Gastroesophageal sphincter (tissue), 2 donors: ENCODE measurements around the gene GRIA2.

ENCODE experiments used
- EP300 ChIP-seq: sonication (generic); formaldehyde crosslinking; IDR thresholded peaks from one replicate; pipeline ENCODE4 v1.6.1; 2017; ENCODE audit warnings: antibody characterized with exemption, mild to moderate bottlenecking
- POLR2AphosphoS5 ChIP-seq: sonication (generic); formaldehyde crosslinking; IDR thresholded peaks from one replicate; pipeline ENCODE4 v1.6.1; 2017; ENCODE audit warnings: antibody characterized with exemption

DNA sequence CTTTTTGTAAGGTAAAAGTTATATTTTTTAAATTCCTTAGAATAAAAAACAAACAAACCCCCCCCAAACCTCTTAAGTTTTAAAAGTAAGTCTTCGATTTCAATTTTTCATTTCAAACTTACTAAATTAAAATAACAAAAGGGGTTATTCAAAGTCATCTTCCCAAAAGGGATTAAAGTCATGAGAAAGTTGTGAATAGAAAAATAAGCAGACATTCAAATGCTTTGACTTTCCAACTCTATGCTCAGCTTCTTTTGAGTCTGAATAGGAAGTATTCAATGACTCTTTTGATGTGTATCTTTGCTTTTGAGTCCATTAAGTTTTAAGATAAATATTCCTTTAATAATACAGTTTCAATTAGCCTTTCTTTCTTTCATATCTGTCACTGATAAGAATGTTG, 138.3 kb downstream of the GRIA2 start:
- TF ChIP-seq EP300, result no peak
- no peak for TF ChIP-seq POLR2AphosphoS5
